ENCODE data around the gene UBE2I.

DNA sequence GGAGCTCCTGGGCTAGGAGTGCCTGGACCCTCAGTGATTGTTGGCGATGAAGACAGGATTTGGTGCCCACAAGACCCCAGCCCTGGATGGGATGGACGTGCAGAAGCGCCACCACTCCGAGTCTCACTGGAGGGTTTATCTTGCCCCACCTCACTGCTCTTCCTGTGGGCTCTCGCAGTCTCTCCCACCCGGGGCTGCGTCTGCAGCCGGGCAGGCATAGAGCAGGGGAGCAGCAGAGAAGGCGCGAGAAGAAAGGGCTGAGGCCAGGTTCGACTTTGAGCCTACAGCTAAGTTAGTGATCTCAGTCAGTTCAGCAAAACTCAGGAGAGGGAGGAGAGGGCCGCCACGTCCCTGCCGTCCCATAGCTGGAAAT lies 6.6 kb downstream of the UBE2I start:
- no peak for TF ChIP-seq CTCF (IDR thresholded peaks at IDR 0.05)
- TF ChIP-seq ZFX (IDR thresholded peaks at IDR 0.05; ENCODE audit: borderline replicate concordance): no peak
